Femur (tissue), 1 donor: Measurements from ENCODE around the gene TBC1D14.
"Not testable (repeated sequence)": the region's sequence is repeated elsewhere in the genome, so short reads cannot be mapped to it uniquely, and the experiment has no call there.

ENCODE experiments used
- DNase-seq: peaks from one replicate; pipeline ENCODE4 v3.0.0-alpha.2; 2017

TBC1D14 gene

DNA sequence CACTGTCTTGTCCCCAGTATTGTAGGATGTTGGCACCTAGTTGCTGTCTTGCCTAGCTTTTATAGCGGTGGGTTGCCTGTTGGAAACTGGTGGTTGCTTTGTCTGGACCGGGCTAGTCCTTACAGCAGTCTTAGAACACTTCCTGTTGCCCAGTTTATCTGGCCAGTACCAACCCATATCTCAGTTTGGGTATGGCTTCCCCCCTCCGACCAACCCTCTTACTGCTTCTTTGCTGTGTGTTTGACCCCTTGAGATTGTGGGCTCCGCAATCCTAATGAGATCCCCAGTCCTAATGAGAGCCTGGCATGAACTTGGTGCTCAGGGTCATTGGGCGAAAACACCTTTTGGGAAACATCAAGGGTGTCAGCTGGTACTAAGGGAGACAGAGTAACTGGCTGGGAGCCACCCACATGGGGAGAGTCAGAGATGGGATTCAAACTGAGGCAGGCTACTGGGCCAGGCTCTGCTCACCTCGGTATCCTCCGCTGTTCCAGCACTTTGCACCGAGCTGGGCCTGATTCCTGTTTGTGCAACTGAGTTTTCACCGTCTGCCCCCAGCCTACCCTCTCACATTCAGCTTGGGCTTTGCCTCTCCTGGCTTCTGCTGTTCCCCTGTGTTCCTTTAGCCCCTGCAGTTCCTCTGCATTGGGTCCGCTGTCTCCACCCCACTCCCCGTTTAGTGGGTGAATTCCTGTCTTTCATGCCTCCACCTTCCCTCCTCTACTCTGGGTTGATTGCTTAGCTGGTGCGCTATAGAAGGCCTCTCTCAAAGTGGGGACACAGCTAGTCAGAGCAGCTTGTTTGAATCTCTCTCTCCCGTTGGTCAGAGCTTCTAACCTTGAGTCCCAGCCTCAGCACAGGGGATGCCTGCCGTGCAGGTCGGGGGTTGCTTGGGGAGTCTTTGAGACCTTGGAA is 1.6 kb downstream of the TBC1D14 start:
- DNase-seq: no peak

- DNase-seq: not testable (repeated sequence)
Observed at GRCh38 chr4:6911917-6912316, 2.3 kb downstream of the TBC1D14 start.

GRCh38 chr4:6912441-6912840 is 2.8 kb downstream of the TBC1D14 start:
- DNase-seq: no peak

DNA sequence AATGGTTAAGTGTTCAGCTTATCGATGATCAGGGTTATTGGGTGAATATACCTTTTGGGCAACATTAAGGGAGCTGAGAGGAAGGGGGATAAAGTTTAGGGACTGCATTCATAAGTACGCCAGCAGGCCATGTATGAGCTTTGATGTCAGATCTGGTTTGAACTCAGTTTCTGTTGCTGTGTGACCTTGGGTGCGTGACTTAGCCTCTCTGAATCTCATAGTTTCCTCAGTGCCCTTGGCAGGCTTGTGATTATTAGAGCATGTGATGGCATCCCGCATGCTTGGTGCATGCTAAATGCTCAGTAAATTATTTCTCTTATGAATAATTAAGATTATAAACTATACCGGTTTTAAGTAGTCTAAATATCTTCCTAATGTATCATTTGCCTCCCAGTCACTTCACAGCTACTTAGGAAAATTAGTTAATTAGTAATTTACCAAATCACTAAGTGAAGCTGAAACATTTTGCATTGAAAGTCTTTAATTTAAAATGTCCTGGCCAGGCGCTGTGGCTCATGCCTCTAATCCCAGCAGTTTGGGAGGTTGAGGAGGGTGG is 3.8 kb downstream of the TBC1D14 start:
- no peak for DNase-seq

- DNase-seq: no peak
Observed at GRCh38 chr4:6914448-6914847, 4.8 kb downstream of the TBC1D14 start.

DNA sequence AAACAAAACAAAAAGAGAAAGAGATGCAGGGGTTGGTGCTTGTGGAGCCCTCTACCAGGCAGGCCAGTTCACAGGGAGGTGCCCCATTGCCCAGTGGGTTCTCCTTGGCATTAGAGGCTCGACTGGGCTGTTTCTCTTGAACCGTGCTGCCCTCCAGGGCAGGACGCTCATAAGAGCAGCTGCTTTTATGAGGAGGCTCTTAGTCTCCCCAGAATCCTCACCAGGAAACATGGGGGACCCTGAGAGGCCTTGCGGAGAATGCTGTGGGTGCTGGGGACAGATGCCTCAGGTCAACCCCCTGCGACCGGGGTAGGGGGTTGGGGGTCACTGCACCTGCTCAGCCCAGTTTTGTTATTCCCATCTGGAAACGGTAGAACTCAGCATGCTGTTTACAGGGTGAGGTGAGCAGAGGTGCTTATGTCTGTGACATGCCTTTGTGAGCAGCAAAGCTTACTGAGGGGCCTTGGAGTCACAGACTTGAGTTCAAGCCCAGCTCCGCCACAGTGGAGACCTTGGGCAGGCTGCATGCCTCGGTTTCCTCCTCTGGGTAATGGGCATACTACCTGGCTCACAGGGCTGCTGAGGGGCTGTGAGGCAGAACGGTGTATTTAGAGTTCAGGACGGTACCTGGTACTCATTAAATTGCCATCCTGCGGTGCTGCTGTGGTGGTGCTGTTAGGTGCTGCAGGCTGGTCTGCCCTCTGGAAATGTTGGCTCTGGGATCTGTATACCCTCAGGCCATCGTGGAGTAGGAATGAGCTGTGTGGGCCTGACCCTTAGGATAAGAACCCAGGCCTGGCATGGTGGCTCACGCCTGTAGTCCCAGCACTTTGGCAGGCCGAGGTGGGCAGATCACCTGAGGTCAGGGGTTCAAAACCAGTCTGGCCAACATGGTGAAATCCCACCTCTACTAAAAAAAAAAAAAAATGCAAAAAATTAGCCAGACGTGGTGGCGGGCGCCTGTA is 5.7 kb downstream of the TBC1D14 start:
- DNase-seq: no peak

DNA sequence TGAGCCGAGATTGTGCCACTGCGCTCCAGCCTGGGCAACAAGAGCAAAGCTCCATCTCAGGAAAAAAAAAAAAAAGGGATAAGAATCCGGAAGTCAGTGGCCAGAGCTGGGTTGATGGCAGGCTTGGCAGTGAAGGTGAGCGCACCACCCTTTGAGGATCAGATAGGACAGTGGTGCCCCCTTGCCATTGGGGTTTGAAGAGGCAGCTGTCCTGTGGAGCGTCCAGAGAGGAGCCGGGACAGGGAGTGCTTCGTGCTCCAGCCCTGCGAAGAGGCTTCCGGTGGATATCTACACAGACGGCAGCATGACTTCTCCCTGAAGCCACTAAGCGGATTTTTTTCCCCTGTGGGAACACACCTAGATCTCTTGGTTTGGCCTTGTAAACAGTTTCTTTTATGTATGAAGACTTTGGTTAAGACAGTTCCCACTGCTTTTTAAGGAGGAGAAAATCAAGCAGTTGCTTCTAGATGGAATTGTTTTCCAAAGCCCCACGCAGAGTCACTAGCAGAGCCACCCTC is 6.5 kb downstream of the TBC1D14 start:
- DNase-seq: no peak

DNA sequence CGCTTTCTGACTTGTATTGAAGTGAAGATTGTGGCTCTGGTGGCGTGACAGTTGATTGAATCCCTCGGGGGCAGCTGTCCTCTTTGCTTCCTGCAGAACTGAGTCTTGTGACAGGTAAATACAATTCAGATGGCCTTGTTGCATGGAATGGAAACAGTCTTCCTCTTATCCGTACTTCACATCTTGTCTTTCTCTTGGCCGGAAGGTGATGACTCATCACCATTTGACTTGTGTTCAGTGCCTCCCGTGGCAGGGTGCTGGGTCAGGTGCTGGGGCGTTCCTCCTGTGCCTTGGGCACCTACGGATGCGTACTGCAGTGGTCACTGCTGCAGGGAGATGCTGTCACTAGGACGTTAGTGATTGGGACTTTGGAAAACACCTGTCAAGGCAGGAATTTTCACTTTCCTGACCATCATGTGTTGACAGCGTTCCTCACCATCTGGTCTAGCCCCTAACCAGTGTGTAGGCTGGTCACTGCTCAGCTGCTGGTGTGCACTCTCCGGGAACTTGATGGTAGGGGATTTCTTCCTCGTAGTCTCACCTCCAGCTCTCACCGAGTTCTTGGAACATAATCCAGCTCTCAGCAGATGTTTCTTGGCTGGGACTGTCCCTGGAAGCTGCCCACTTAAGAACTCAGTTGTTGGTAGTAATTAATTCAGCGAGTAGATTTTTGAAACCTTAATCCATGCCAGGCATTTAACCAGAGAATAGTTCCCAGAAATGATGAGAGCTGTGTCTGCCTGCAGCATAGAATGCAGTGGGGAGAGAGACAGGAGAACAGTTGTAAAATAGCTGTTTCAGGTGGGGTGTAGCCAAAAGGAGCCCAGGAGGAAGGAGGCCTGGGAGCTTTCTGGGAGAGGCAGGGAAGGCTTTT is 7.2 kb downstream of the TBC1D14 start:
- no peak for DNase-seq

GRCh38 chr4:6917461-6918271 is 8.0 kb downstream of the TBC1D14 start:
- DNase-seq: peak; percentile 72

DNA sequence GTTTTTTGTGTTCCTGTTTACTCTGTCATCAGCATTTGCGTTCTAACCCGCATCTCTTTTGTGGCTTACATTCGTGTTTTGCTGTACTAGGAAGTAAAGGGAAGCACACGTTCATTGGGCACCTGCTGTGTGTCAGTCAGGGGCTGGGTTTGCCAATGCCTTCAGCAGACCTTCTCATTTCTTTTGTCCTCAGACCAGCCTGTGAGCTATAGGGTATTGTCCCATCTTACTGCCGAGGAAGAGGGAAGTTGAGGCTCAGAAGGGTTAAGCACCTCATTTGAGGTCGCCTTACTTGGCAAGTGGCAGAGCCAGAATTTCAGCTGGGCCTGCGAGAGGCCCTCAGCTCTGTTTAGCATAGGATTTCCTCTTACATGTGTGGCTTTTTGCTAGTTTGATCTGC is 8.7 kb downstream of the TBC1D14 start:
- DNase-seq: no peak

GRCh38 chr4:6920171-6920570 is 10.5 kb downstream of the TBC1D14 start:
- DNase-seq: no peak

GRCh38 chr4:6923507-6923906 is 13.9 kb downstream of the TBC1D14 start:
- no peak for DNase-seq

GRCh38 chr4:6924361-6924779 is 14.7 kb downstream of the TBC1D14 start:
- DNase-seq: no peak

GRCh38 chr4:6925357-6925836 is 15.8 kb downstream of the TBC1D14 start:
- DNase-seq: no peak

DNA sequence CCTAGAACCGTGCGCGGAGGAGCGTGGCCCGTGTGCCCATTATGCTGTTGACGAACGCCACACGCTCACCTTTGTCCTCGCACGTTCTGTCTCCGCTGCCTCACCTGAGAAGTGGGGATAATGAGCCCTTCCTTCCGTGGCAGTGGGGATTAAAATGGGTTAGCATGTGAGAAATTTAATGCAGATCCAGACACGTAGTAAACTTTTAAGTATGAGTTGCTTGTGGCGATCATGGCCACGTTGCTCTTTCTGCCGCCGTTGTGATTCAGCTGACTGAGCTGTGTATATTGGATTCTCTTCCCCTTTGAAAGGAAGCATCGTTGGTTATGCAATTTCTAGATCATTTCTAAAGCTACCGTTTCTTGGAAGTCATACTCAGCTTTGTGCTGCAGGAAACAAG is 16.5 kb downstream of the TBC1D14 start:
- DNase-seq: no peak

- peak; percentile 48 for DNase-seq
Observed at GRCh38 chr4:6926681-6927478, 17.3 kb downstream of the TBC1D14 start.

DNA sequence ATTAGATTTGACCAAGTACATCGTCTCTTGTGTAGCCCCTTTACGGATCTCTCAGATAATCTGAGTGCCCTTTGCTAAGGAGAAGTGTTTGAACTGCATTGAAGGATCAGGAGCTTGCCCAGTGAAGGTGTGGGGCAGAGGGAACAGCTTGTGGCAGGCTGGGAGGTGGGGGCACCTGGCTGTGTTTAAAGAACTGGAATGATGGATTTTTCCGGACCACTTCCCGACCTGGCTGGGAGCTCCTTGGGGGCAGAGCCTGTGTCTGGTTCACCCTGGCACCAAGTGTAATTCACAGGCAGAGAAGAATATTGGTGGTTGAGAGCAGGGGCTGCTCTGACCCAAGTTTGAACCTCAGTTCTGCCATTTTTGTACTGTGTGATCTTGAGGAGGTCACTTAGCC is 18.5 kb downstream of the TBC1D14 start:
- DNase-seq: no peak

DNA sequence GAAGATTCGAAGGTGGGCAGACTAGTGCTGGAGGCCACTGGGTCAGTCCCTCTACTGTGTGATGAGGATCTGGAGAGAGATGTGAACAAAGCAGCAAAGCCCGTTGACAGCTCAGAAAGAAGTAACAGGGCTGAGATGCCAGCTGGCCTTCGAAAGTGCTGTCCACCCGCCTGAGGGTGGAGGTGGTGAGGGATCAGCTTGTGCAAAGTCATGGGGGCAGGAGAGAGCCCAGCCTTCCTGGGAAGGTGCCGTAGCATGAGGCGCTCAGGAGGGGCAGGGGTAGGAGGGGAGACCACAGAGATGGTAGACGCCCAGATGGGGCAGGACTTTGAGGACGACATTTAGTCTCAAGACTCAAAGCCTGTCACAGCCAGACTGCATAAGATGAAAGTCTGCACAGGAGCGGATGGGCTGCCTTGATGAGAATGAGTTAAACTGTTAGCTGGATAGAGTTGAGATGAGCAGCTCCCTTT is 19.7 kb downstream of the TBC1D14 start:
- DNase-seq: no peak

DNA sequence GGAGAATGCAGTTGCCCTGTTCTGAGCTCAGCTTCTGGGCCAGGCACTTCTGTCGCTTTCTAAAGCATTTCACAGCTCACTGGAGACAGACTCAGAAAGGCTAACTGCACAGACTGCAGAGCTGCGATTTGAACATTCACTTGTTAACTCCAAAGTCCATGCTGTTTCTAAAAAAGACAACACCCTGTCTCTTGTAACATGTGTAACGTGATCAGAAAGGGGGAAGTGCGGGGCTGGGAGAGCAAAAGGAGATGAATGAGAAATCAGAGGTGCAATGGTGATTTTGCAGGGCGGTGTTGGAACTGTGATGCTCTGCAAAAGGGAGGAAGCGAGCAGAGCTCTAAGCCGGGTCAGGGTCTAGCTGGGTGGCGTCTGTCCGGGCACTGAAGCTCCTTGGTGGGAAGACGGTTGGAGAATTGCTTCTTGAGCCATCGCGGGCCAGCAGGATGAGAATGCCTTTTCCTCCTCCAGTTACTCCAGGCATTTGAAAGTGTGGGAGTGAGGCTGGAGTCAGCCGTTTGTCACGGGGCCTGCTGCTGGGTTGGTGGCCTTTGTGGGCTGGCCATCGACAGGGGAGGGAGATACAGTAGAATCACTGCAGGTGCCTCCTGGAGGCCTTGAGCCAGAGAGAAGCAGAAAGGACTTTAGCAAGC is 20.3 kb downstream of the TBC1D14 start:
- no peak for DNase-seq
